GM20431 (cell line): Measurements from ENCODE around the gene NCKAP5.

Experiments used
- in situ Hi-C: fragments of 300-500 bp; cut with MseI, MboI; formaldehyde crosslinking; loops from one replicate; pipeline ENCODE4 v1.15.0; 2020; ENCODE audit warnings: low sequenced_read_pairs; ENCODE audit not compliant: unreplicated experiment

Gene NCKAP5

GRCh38 chr2:133576714-133577113 lies 8.5 kb upstream of the NCKAP5 start:
- in situ Hi-C loops, result no loop called here

GRCh38 chr2:133574620-133575019 lies 6.4 kb upstream of the NCKAP5 start:
- in situ Hi-C loops, result loop anchor here (25.0 kb wide), 1 partner anchor 312 kb away; no protein-coding TSS in a partner anchor

GRCh38 chr2:133574186-133574585 lies 5.9 kb upstream of the NCKAP5 start:
- in situ Hi-C loops, result loop anchor here (25.0 kb wide), 1 partner anchor 312 kb away; no protein-coding TSS in a partner anchor

GRCh38 chr2:133573491-133574162 lies 5.4 kb upstream of the NCKAP5 start:
- in situ Hi-C loops, result loop anchor here (25.0 kb wide), 1 partner anchor 311 kb away; no protein-coding TSS in a partner anchor

GRCh38 chr2:133571249-133571648 lies 3.0 kb upstream of the NCKAP5 start:
- in situ Hi-C loops, result loop anchor here (25.0 kb wide), 1 partner anchor 309 kb away; no protein-coding TSS in a partner anchor

- in situ Hi-C loops, result loop anchor here (25.0 kb wide), 1 partner anchor 308 kb away; no protein-coding TSS in a partner anchor
Measured at GRCh38 chr2:133570542-133570941, 2.3 kb upstream of the NCKAP5 start.

- in situ Hi-C loops, result loop anchor here (25.0 kb wide), 1 partner anchor 307 kb away; no protein-coding TSS in a partner anchor
Measured at GRCh38 chr2:133569286-133569830, 1.1 kb upstream of the NCKAP5 start.

GRCh38 chr2:133568598-133568997 lies 335 bp upstream of the NCKAP5 start:
- in situ Hi-C loops, result loop anchor here (25.0 kb wide), 1 partner anchor 306 kb away; no protein-coding TSS in a partner anchor

GRCh38 chr2:133562558-133562957 lies 5.7 kb downstream of the NCKAP5 start:
- in situ Hi-C loops, result loop anchor here (25.0 kb wide), 1 partner anchor 300 kb away; no protein-coding TSS in a partner anchor

GRCh38 chr2:133561045-133561852 lies 7.0 kb downstream of the NCKAP5 start:
- in situ Hi-C loops, result loop anchor here (25.0 kb wide), 1 partner anchor 299 kb away; no protein-coding TSS in a partner anchor

GRCh38 chr2:133557614-133558013 lies 10.6 kb downstream of the NCKAP5 start:
- in situ Hi-C loops, result loop anchor here (25.0 kb wide), 1 partner anchor 295 kb away; no protein-coding TSS in a partner anchor

- in situ Hi-C loops, result loop anchor here (25.0 kb wide), 1 partner anchor 292 kb away; no protein-coding TSS in a partner anchor
Measured at GRCh38 chr2:133553838-133554408, 14.3 kb downstream of the NCKAP5 start.

GRCh38 chr2:133553251-133553650 lies 15.0 kb downstream of the NCKAP5 start:
- in situ Hi-C loops, result loop anchor here (25.0 kb wide), 1 partner anchor 291 kb away; no protein-coding TSS in a partner anchor

- in situ Hi-C loops, result loop anchor here (25.0 kb wide), 1 partner anchor 291 kb away; no protein-coding TSS in a partner anchor
Measured at GRCh38 chr2:133552821-133553220, 15.4 kb downstream of the NCKAP5 start.

- in situ Hi-C loops, result no loop called here
Measured at GRCh38 chr2:133541797-133542196, 26.5 kb downstream of the NCKAP5 start.

- in situ Hi-C loops, result no loop called here
Measured at GRCh38 chr2:133541376-133541775, 26.9 kb downstream of the NCKAP5 start.

- in situ Hi-C loops, result no loop called here
Measured at GRCh38 chr2:133532919-133533318, 35.3 kb downstream of the NCKAP5 start.

GRCh38 chr2:133531382-133531781 lies 36.9 kb downstream of the NCKAP5 start:
- in situ Hi-C loops, result no loop called here

GRCh38 chr2:133530645-133531044 lies 37.6 kb downstream of the NCKAP5 start:
- in situ Hi-C loops, result no loop called here
